ENCODE measurements around the gene ZNF728. TPM values are rescaled to one million over a fixed set of nuclear protein-coding genes. Genes with fewer than 3 reads are reported as not detected.

The ZNF728 gene
- total RNA-seq, 3 donors from 2014 or later: not detected

Other genes starting within 250 kb of the ZNF728 start
- gene ZNF99, start 219.0 kb downstream of the ZNF728 start, total RNA-seq: not detected
- not detected for gene ZNF723, start 170.9 kb downstream of the ZNF728 start, total RNA-seq
- gene ZNF730, start 113.8 kb upstream of the ZNF728 start, total RNA-seq: under 1 TPM; 0.11 to 0.58 (median 0.50) TPM
- gene ZNF724, start 247.2 kb upstream of the ZNF728 start, total RNA-seq: 1 to 10 TPM; 5.1 to 6.3 (median 5.7) TPM